ENCODE data around the gene THSD7B. TPM values are rescaled to one million over a fixed set of nuclear protein-coding genes. Genes with fewer than 3 reads are reported as not detected.

THSD7B gene
- total RNA-seq, 1 experiment from 2014 or later = under 0.01 TPM

DNA sequence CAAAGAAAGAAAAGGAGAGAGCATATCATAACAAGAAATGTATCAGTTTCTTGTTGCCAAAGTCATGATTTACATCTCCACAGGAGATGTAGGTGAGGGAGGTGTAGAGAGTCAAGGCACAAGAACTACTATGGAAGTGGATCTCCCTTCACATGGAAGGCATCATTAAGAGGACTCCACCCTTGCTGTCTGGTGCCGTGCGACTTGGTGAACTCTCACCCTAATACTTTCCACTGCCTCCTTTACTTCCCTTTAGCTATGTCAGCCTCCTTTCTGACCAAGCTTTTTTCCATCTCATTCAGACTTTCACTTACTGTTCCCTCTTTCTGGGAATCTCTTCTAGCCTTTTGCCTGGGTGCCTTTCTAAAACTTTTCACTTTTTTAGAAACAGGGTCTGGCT, 490.0 kb downstream of the THSD7B start:
- no TSS peak for BruUV-seq (replicated peaks)

DNA sequence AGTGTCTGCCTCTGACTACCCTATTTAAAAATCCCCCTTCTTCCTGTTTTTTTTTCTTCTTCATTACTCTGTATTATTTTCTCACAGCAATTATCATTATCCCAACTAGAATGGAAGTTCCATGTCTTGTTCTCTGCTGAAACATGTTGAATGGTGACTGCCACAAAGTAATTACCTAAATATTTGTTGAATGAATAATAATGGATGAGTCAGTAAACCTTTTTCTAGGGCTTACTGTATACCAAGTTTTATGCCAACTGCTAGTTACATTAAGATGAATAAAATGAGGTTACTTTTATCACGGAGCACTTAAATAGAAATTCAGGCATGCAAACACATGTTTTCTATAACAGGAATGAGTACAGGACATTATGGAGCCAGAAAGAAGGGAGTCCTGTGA, 490.6 kb downstream of the THSD7B start:
- Histone ChIP-seq H3K27ac (ENCODE audit: low read length) (peak overlapping the region; percentile 22), H3K9me3 (ENCODE audit: low read length) (no peaks in the 10 kb centered on the region), H3K9ac (ENCODE audit: low read length) (no peak overlapping the region), H3F3A (ENCODE audit: low read length, unreplicated experiment) (peaks cover 8% of the 10 kb centered on the region), H3K27me3 (ENCODE audit: low read length) (no peaks in the 10 kb centered on the region), H3K4me2 (ENCODE audit: low read length) (peak overlapping the region; percentile 47), H4K20me1 (ENCODE audit: low read length) (no peaks in the 10 kb centered on the region), H3K36me3 (ENCODE audit: low read depth, low read length) (no peaks in the 10 kb centered on the region), H3K4me1 (ENCODE audit: insufficient read depth, low read length) (peaks cover 43% of the 10 kb centered on the region), H3K79me2 (ENCODE audit: low read length) (no peaks in the 10 kb centered on the region), H3K4me3 (ENCODE audit: low read length) (no peak overlapping the region), H2AFZ (ENCODE audit: low read length) (no peak overlapping the region), H3K9me2 (replicated peaks; ENCODE audit: low read length) (no peaks in the 10 kb centered on the region)
- POLR2A ChIA-PET (ENCODE audit: unreplicated experiment) = no interaction called here
- CTCF ChIA-PET = no interaction called here
- peak; percentile 80 for ATAC-seq
- peak; percentile 85 for DNase-seq
- BruUV-seq (replicated peaks) = no TSS peak
- intact Hi-C loops (cut with micrococcal nuclease) = no loop called here
- no peak for TF ChIP-seq EZH2 (IDR thresholded peaks at IDR 0.05; ENCODE audit: low read length, unreplicated experiment)
- TF ChIP-seq EZH2phosphoT487 (IDR thresholded peaks at IDR 0.05; ENCODE audit: borderline replicate concordance, low read length) = no peak

More for the DNA sequence above, 490.0 kb downstream of the THSD7B start:
- Histone ChIP-seq H3K4me3 (ENCODE audit: low read length) (no peak overlapping the region), H3K9ac (ENCODE audit: low read length) (no peak overlapping the region), H3K36me3 (ENCODE audit: low read depth, low read length) (no peaks in the 10 kb centered on the region), H3K27ac (ENCODE audit: low read length) (peak overlapping the region; percentile 22), H3K27me3 (ENCODE audit: low read length) (no peaks in the 10 kb centered on the region), H3K4me2 (ENCODE audit: low read length) (peak overlapping the region; percentile 47), H3K9me2 (replicated peaks; ENCODE audit: low read length) (no peaks in the 10 kb centered on the region), H4K20me1 (ENCODE audit: low read length) (no peaks in the 10 kb centered on the region), H3K79me2 (ENCODE audit: low read length) (no peaks in the 10 kb centered on the region), H3K4me1 (ENCODE audit: insufficient read depth, low read length) (peaks cover 46% of the 10 kb centered on the region), H2AFZ (ENCODE audit: low read length) (no peak overlapping the region), H3F3A (ENCODE audit: low read length, unreplicated experiment) (peaks cover 8% of the 10 kb centered on the region), H3K9me3 (ENCODE audit: low read length) (no peaks in the 10 kb centered on the region)
- ATAC-seq = no peak
- TF ChIP-seq, protein P1, sequence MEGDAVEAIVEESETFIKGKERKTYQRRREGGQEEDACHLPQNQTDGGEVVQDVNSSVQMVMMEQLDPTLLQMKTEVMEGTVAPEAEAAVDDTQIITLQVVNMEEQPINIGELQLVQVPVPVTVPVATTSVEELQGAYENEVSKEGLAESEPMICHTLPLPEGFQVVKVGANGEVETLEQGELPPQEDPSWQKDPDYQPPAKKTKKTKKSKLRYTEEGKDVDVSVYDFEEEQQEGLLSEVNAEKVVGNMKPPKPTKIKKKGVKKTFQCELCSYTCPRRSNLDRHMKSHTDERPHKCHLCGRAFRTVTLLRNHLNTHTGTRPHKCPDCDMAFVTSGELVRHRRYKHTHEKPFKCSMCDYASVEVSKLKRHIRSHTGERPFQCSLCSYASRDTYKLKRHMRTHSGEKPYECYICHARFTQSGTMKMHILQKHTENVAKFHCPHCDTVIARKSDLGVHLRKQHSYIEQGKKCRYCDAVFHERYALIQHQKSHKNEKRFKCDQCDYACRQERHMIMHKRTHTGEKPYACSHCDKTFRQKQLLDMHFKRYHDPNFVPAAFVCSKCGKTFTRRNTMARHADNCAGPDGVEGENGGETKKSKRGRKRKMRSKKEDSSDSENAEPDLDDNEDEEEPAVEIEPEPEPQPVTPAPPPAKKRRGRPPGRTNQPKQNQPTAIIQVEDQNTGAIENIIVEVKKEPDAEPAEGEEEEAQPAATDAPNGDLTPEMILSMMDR (conservative IDR thresholded peaks at IDR 0.05; ENCODE audit: low read depth, low read length) = no peak
- TF ChIP-seq EZH2 (IDR thresholded peaks at IDR 0.05; ENCODE audit: low read length, unreplicated experiment) (no peak), EZH2phosphoT487 (IDR thresholded peaks at IDR 0.05; ENCODE audit: borderline replicate concordance, low read length) (no peak)
- peak; percentile 12 for DNase-seq
- ChIA-PET POLR2A (ENCODE audit: unreplicated experiment) (no interaction called here), CTCF (no interaction called here)
- intact Hi-C loops (cut with micrococcal nuclease) = no loop called here

DNA sequence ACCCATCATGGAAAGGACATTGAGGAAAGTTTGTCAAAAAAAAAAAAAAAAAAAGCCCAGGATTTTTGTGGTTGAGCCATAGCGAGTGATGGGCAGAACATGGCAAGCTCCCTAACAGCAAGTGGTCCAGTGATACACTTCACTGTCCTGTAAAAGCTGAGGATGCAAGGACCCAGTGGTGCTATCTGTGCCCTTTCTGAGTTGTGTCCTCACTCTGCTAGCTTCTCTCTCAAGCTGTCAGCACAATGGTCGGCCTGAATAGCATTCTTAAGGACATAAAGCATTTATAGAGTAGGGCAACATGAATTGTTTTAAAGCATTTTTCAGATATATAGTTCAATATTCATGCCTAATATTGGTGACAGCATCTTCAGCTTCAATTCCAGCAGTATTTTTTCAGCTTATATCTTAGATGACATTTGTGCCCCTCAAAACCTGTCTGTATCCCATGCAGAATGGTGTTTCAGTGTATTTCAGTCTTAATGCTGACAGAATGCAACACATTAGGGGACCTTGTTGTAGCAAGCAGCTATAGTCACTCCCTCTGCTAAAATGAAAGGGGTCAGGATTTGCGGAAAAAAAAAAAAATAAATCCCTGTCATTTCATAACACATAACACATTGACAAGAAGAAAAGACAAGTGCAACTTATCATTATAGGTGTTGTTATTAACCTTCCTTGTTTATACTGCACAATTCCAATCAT, 496.7 kb downstream of the THSD7B start:
- Histone ChIP-seq H3K79me2 (ENCODE audit: low read length) (no peaks in the 10 kb centered on the region), H2AFZ (ENCODE audit: low read length) (no peak overlapping the region), H3K36me3 (ENCODE audit: low read depth, low read length) (no peaks in the 10 kb centered on the region), H3K9me3 (ENCODE audit: low read length) (no peaks in the 10 kb centered on the region), H3K4me2 (ENCODE audit: low read length) (no peak overlapping the region), H3K4me3 (ENCODE audit: low read length) (no peak overlapping the region), H3K27ac (ENCODE audit: low read length) (no peak overlapping the region), H3F3A (ENCODE audit: low read length, unreplicated experiment) (no peaks in the 10 kb centered on the region), H3K4me1 (ENCODE audit: insufficient read depth, low read length) (no peaks in the 10 kb centered on the region), H3K9me2 (replicated peaks; ENCODE audit: low read length) (no peaks in the 10 kb centered on the region), H3K9ac (ENCODE audit: low read length) (no peak overlapping the region), H4K20me1 (ENCODE audit: low read length) (no peaks in the 10 kb centered on the region), H3K27me3 (ENCODE audit: low read length) (peaks cover 9% of the 10 kb centered on the region; the same call in 1 of the 2 replicates)
- TF ChIP-seq EZH2 (IDR thresholded peaks at IDR 0.05; ENCODE audit: low read length, unreplicated experiment) (no peak), EZH2phosphoT487 (IDR thresholded peaks at IDR 0.05; ENCODE audit: borderline replicate concordance, low read length) (no peak)
- TF ChIP-seq, protein P1 (conservative IDR thresholded peaks at IDR 0.05; ENCODE audit: low read depth, low read length) = no peak
- no peak for DNase-seq
- no TSS peak for BruUV-seq (replicated peaks)
- ChIA-PET POLR2A (ENCODE audit: unreplicated experiment) (no interaction called here), CTCF (no interaction called here)
- intact Hi-C loops (cut with micrococcal nuclease) = no loop called here
- ATAC-seq = no peak

Measured in PC-3 (cell line).